GM23338 (cell line): ENCODE data around the gene LARGE1. TPM values are rescaled to one million over a fixed set of nuclear protein-coding genes. Genes with fewer than 3 reads are reported as not detected.

ENCODE experiments used
- ATAC-seq: fragments of 200-7000 bp; cut with Tn5 transposase; 3 replicates; pipeline ENCODE4 v1.9.1; 2020
- DNase-seq: peaks from one replicate; pipeline ENCODE4 v3.0.0-alpha.2; 2015; ENCODE audit warnings: low spot score
- H2AFZ ChIP-seq: fragments of 200-600 bp; sonication (generic); 2 replicates; pipeline ENCODE4 v1.8.0; 2016; ENCODE audit warnings: antibody characterized with exemption, mild to moderate bottlenecking, moderate library complexity
- H3F3A ChIP-seq: fragments of 200-600 bp; sonication (generic); replicated peaks from 2 replicates; pipeline ENCODE4 v1.8.0; 2017; ENCODE audit warnings: antibody characterized with exemption, mixed run types, low read depth
- H3K27ac ChIP-seq: fragments of 200-600 bp; sonication (generic); 2 replicates; pipeline ENCODE4 v1.6.1; 2016; ENCODE audit warnings: low read depth
- H3K27me3 ChIP-seq: fragments of 200-600 bp; sonication (generic); 2 replicates; pipeline ENCODE4 v1.8.0; 2016; ENCODE audit warnings: mild to moderate bottlenecking, mixed run types, moderate library complexity; ENCODE audit not compliant: insufficient read depth
- H3K36me3 ChIP-seq: fragments of 200-600 bp; sonication (generic); 2 replicates; pipeline ENCODE4 v1.8.0; 2016; ENCODE audit warnings: mild to moderate bottlenecking; ENCODE audit not compliant: insufficient read depth
- H3K4me1 ChIP-seq: fragments of 200-600 bp; sonication (generic); 2 replicates; pipeline ENCODE4 v1.8.0; 2016; ENCODE audit warnings: mild to moderate bottlenecking, moderate library complexity; ENCODE audit not compliant: insufficient read depth
- H3K4me2 ChIP-seq: fragments of 200-600 bp; sonication (generic); 2 replicates; pipeline ENCODE4 v1.7.1; 2017; ENCODE audit warnings: mixed run types
- H3K4me3 ChIP-seq: fragments of 200-600 bp; sonication (generic); 2 replicates; pipeline ENCODE4 v1.6.1; 2016; ENCODE audit warnings: mixed run types
- H3K79me2 ChIP-seq: fragments of 200-600 bp; sonication (generic); replicated peaks from 2 replicates; pipeline ENCODE4 v1.8.0; 2017; ENCODE audit warnings: mild to moderate bottlenecking; ENCODE audit not compliant: insufficient read depth
- H3K9me2 ChIP-seq: fragments of 200-600 bp; sonication (generic); 2 replicates; pipeline ENCODE4 v1.8.0; 2017; ENCODE audit not compliant: insufficient read depth
- H4K20me1 ChIP-seq: fragments of 200-600 bp; sonication (generic); replicated peaks from 2 replicates; pipeline ENCODE4 v1.8.0; 2017; ENCODE audit warnings: mild to moderate bottlenecking; ENCODE audit not compliant: insufficient read depth
- H3K27ac Mint-ChIP-seq: 2 replicates; pipeline ENCODE4 v1.8.0; 2020; ENCODE audit warnings: inconsistent platforms, mild to moderate bottlenecking, moderate library complexity, mixed read lengths
- H3K27me3 Mint-ChIP-seq: 3 replicates; pipeline ENCODE4 v1.8.0; 2022; ENCODE audit warnings: low read depth, mild to moderate bottlenecking, moderate library complexity, mixed read lengths, inconsistent platforms; ENCODE audit not compliant: insufficient read depth, poor library complexity
- H3K36me3 Mint-ChIP-seq: 3 replicates; pipeline ENCODE4 v1.8.0; 2021; ENCODE audit warnings: low read depth, mild to moderate bottlenecking, inconsistent platforms, moderate library complexity, mixed read lengths
- H3K4me1 Mint-ChIP-seq: 3 replicates; pipeline ENCODE4 v1.8.0; 2020; ENCODE audit warnings: mild to moderate bottlenecking, inconsistent platforms, mixed read lengths
- H3K4me3 Mint-ChIP-seq: 3 replicates; pipeline ENCODE4 v1.8.0; 2021; ENCODE audit warnings: moderate library complexity, mild to moderate bottlenecking, inconsistent platforms, mixed read lengths
- H3K9me3 Mint-ChIP-seq: 3 replicates; pipeline ENCODE4 v1.8.0; 2020; ENCODE audit warnings: moderate library complexity, mild to moderate bottlenecking, inconsistent platforms, mixed read lengths
- CREB1 ChIP-seq: fragments of 250-450 bp; sonication (Bioruptor Pico); IDR thresholded peaks from 2 replicates; pipeline ENCODE4 v1.5.0; 2020; ENCODE audit warnings: low read depth, mild to moderate bottlenecking, moderate library complexity
- EZH2 ChIP-seq: fragments of 200-600 bp; sonication (generic); IDR thresholded peaks from one replicate; pipeline ENCODE4 v1.8.0; 2017; ENCODE audit warnings: antibody characterized with exemption, mild to moderate bottlenecking, low read depth; ENCODE audit not compliant: unreplicated experiment
- EZH2phosphoT487 ChIP-seq: fragments of 200-600 bp; sonication (generic); IDR thresholded peaks from one replicate; pipeline ENCODE4 v1.8.1; 2018; ENCODE audit warnings: antibody characterized with exemption; ENCODE audit not compliant: unreplicated experiment
- JUNB ChIP-seq: IDR thresholded peaks from one replicate; pipeline ENCODE4 v1.6.1; 2016; ENCODE audit warnings: antibody characterized with exemption; ENCODE audit not compliant: unreplicated experiment
- NANOG ChIP-seq: IDR thresholded peaks from 2 replicates; pipeline ENCODE4 v1.6.1; 2016; ENCODE audit warnings: antibody characterized with exemption, borderline replicate concordance
- POLR2AphosphoS5 ChIP-seq: IDR thresholded peaks from 2 replicates; pipeline ENCODE4 v1.6.1; 2016; ENCODE audit warnings: antibody characterized with exemption, low read depth
- STAT1 ChIP-seq: IDR thresholded peaks from one replicate; pipeline ENCODE4 v1.6.1; 2016; ENCODE audit warnings: antibody characterized with exemption; ENCODE audit not compliant: unreplicated experiment
- ZNF114 ChIP-seq: fragments of 250-450 bp; sonication (Bioruptor Pico); IDR thresholded peaks from 2 replicates; pipeline ENCODE4 v1.5.0; 2020; ENCODE audit warnings: mild to moderate bottlenecking, moderate library complexity
- polyA plus RNA-seq: library from polyadenylated mRNA; unstranded; fragments of >200 nt; fragmentation: Nextera tagmentation; extraction: Ambion mirVana; gene quantifications from 2 replicates; pipeline ENCODE4 v1.2.1, GENCODE V29; 2016
- total RNA-seq: library from RNA; depleted of rRNA; stranded (reverse); fragments of >200 nt; shearing (Covaris generic); gene quantifications from 2 replicates; pipeline ENCODE4 v1.2.3, GENCODE V29; 2014
- TF ChIP-seq, protein P1 (sequence below), 2 experiments: fragments of 200-600 bp in 1 of 2; sonication (generic) in 1 of 2; conservative IDR thresholded peaks; 2 replicates each; pipeline versions ENCODE4 v1.5.1 to v1.6.1; 2016 to 2017; ENCODE audit warnings: antibody characterized with exemption in 2 of 2, low read depth in 2 of 2, mild to moderate bottlenecking in 2 of 2, moderate library complexity in 1 of 2
- TF ChIP-seq, protein P2 (sequence below): IDR thresholded peaks from 2 replicates; pipeline ENCODE4 v1.6.1; 2016; ENCODE audit warnings: antibody characterized with exemption
- TF ChIP-seq, protein P3 (sequence below): fragments of 250-450 bp; sonication (Bioruptor Pico); IDR thresholded peaks from 2 replicates; pipeline ENCODE4 v1.5.0; 2020; ENCODE audit warnings: mild to moderate bottlenecking, moderate library complexity

Gene LARGE1
- total and polyA plus RNA-seq, 2 experiments from 2014 or later: 12.8 to 75.6 TPM

DNA sequence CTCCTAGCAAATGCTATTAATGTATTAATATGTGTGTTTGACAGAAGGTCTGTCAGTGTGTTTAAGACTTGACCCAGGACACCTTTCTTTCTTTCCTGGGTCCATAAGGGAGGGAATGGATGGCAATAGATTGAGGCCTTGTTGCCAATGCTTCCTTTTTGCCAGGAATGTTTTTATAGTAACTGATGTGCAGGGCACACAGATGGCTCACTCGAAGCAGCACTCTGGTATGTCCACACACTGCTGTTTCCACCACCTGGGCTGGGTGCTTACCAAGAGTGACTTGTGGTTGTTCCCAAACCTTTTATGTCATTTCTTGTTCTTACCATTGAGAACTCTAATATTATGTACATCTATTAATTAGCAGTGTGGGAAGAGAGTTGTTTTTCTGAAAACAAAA is 465.2 kb downstream of the LARGE1 start (continued):
- TF ChIP-seq POLR2AphosphoS5: no peak
- TF ChIP-seq JUNB: no peak
- no peak for TF ChIP-seq ZNF114

DNA sequence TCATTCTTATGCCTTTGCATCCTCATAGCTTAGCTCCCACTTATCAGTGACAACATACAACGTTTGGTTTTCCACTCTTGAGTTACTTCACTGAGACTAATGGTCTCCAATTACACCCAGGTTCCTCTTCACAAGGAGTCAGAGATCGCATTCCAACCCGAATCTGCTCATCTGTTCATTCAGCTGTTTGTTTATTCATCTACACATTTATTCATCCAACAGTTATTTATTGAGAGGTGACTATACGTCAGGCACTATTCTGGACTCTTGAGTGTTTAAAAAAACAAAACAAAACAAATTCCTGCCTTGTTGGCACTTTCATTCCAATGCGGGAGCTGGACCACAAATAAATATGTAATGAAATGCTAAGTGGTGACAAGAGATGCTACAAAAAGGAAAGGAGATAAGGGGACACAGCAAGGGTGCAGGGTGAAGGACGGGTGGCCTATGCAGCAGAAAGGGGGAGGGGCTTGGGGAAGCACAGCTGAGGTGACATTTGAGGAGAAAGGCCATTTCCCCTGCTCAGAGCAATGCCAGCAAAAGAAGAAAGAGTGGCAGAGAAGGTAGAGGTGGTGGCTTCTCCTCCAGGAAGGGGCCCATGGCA is 468.3 kb downstream of the LARGE1 start:
- TF ChIP-seq, protein P1, sequence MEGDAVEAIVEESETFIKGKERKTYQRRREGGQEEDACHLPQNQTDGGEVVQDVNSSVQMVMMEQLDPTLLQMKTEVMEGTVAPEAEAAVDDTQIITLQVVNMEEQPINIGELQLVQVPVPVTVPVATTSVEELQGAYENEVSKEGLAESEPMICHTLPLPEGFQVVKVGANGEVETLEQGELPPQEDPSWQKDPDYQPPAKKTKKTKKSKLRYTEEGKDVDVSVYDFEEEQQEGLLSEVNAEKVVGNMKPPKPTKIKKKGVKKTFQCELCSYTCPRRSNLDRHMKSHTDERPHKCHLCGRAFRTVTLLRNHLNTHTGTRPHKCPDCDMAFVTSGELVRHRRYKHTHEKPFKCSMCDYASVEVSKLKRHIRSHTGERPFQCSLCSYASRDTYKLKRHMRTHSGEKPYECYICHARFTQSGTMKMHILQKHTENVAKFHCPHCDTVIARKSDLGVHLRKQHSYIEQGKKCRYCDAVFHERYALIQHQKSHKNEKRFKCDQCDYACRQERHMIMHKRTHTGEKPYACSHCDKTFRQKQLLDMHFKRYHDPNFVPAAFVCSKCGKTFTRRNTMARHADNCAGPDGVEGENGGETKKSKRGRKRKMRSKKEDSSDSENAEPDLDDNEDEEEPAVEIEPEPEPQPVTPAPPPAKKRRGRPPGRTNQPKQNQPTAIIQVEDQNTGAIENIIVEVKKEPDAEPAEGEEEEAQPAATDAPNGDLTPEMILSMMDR (conservative IDR thresholded peaks at IDR 0.05; ENCODE audit: low read depth in 2 of 2): no peak
- TF ChIP-seq, protein P2, sequence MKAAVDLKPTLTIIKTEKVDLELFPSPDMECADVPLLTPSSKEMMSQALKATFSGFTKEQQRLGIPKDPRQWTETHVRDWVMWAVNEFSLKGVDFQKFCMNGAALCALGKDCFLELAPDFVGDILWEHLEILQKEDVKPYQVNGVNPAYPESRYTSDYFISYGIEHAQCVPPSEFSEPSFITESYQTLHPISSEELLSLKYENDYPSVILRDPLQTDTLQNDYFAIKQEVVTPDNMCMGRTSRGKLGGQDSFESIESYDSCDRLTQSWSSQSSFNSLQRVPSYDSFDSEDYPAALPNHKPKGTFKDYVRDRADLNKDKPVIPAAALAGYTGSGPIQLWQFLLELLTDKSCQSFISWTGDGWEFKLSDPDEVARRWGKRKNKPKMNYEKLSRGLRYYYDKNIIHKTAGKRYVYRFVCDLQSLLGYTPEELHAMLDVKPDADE: no peak
- TF ChIP-seq CREB1 (CRISPR knock-in tag) (no peak), EZH2phosphoT487 (no peak), NANOG (no peak), JUNB (no peak), ZNF114 (no peak), EZH2 (no peak), POLR2AphosphoS5 (no peak), STAT1 (no peak)
- TF ChIP-seq, protein P3, sequence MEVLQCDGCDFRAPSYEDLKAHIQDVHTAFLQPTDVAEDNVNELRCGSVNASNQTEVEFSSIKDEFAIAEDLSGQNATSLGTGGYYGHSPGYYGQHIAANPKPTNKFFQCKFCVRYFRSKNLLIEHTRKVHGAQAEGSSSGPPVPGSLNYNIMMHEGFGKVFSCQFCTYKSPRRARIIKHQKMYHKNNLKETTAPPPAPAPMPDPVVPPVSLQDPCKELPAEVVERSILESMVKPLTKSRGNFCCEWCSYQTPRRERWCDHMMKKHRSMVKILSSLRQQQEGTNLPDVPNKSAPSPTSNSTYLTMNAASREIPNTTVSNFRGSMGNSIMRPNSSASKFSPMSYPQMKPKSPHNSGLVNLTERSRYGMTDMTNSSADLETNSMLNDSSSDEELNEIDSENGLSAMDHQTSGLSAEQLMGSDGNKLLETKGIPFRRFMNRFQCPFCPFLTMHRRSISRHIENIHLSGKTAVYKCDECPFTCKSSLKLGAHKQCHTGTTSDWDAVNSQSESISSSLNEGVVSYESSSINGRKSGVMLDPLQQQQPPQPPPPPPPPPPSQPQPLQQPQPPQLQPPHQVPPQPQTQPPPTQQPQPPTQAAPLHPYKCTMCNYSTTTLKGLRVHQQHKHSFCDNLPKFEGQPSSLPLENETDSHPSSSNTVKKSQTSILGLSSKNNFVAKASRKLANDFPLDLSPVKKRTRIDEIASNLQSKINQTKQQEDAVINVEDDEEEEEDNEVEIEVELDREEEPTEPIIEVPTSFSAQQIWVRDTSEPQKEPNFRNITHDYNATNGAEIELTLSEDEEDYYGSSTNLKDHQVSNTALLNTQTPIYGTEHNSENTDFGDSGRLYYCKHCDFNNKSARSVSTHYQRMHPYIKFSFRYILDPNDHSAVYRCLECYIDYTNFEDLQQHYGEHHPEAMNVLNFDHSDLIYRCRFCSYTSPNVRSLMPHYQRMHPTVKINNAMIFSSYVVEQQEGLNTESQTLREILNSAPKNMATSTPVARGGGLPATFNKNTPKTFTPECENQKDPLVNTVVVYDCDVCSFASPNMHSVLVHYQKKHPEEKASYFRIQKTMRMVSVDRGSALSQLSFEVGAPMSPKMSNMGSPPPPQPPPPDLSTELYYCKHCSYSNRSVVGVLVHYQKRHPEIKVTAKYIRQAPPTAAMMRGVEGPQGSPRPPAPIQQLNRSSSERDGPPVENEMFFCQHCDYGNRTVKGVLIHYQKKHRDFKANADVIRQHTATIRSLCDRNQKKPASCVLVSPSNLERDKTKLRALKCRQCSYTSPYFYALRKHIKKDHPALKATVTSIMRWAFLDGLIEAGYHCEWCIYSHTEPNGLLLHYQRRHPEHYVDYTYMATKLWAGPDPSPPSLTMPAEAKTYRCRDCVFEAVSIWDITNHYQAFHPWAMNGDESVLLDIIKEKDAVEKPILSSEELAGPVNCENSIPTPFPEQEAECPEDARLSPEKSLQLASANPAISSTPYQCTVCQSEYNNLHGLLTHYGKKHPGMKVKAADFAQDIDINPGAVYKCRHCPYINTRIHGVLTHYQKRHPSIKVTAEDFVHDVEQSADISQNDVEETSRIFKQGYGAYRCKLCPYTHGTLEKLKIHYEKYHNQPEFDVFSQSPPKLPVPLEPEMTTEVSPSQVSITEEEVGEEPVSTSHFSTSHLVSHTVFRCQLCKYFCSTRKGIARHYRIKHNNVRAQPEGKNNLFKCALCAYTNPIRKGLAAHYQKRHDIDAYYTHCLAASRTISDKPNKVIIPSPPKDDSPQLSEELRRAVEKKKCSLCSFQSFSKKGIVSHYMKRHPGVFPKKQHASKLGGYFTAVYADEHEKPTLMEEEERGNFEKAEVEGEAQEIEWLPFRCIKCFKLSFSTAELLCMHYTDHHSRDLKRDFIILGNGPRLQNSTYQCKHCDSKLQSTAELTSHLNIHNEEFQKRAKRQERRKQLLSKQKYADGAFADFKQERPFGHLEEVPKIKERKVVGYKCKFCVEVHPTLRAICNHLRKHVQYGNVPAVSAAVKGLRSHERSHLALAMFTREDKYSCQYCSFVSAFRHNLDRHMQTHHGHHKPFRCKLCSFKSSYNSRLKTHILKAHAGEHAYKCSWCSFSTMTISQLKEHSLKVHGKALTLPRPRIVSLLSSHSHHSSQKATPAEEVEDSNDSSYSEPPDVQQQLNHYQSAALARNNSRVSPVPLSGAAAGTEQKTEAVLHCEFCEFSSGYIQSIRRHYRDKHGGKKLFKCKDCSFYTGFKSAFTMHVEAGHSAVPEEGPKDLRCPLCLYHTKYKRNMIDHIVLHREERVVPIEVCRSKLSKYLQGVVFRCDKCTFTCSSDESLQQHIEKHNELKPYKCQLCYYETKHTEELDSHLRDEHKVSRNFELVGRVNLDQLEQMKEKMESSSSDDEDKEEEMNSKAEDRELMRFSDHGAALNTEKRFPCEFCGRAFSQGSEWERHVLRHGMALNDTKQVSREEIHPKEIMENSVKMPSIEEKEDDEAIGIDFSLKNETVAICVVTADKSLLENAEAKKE (CRISPR knock-in tag): no peak
- Mint-ChIP-seq H3K4me1 (peaks cover 6% of the 10 kb centered on the region), H3K4me3 (no peak overlapping the region), H3K27me3 (peaks cover 8% of the 10 kb centered on the region), H3K9me3 (no peaks in the 10 kb centered on the region), H3K27ac (no peak overlapping the region), H3K36me3 (no peaks in the 10 kb centered on the region)
- H3K4me3 ChIP-seq: no peak overlapping the region
- no peaks in the 10 kb centered on the region for H3K9me2 ChIP-seq
- H2AFZ ChIP-seq: no peak overlapping the region
- ATAC-seq (no peak; the same call in 2 of the 3 replicates), DNase-seq (no peak)
- H3K4me1 ChIP-seq: peaks cover 6% of the 10 kb centered on the region; the same call in 1 of the 2 replicates
- H3K27me3 ChIP-seq: no peaks in the 10 kb centered on the region
- no peaks in the 10 kb centered on the region for H3K36me3 ChIP-seq
- H3K79me2 ChIP-seq: no peaks in the 10 kb centered on the region; the same call in 1 of the 2 replicates
- H3K27ac ChIP-seq: no peak overlapping the region
- H4K20me1 ChIP-seq: peaks cover 11% of the 10 kb centered on the region
- H3K4me2 ChIP-seq: no peak overlapping the region
- no peaks in the 10 kb centered on the region for H3F3A ChIP-seq
